ENCODE results near the gene TRAF2. TPM values are rescaled to one million over a fixed set of nuclear protein-coding genes. Genes with fewer than 3 reads are reported as not detected.

TRAF2 gene
- total RNA-seq, 4 donors from 2014 or later, result 5.0 to 10.8 (median 10.6) TPM

GRCh38 chr9:136935651-136936050 lies 49.3 kb downstream of the TRAF2 start:
- H3K9me3 ChIP-seq, result no peaks in the 10 kb centered on the region
- H3K27ac ChIP-seq, result no peak overlapping the region
- 79 to 94% methylated on average over 3 of the region's 3 CpGs for WGBS, 2 donors
- peaks cover 0 to 29% (median 6%) of the 10 kb centered on the region in 3 donors for H3K36me3 ChIP-seq
- no peak for DNase-seq (ENCODE audit: low spot score in 2 of 2)
- H3K4me1 ChIP-seq, result peaks cover 0 to 4% (median 0%) of the 10 kb centered on the region in 4 donors
- no peak overlapping the region for H3K4me3 ChIP-seq
- H3K27me3 ChIP-seq, result no peaks in the 10 kb centered on the region
- TF ChIP-seq EP300 (IDR thresholded peaks at IDR 0.05) (no peak), POLR2A (IDR thresholded peaks at IDR 0.05) (no peak), CTCF (IDR thresholded peaks at IDR 0.05) (no peak)

- Histone ChIP-seq H3K9me3 (no peaks in the 10 kb centered on the region), H3K4me3 (no peak overlapping the region), H3K27ac (no peak overlapping the region), H3K4me1 (peaks cover 0 to 7% (median 0%) of the 10 kb centered on the region in 4 donors), H3K36me3 (peaks cover 2 to 39% (median 16%) of the 10 kb centered on the region in 3 donors), H3K27me3 (no peaks in the 10 kb centered on the region)
- 77 to 86% methylated on average over 8 of the region's 8 CpGs for WGBS, 2 donors
- TF ChIP-seq POLR2A (IDR thresholded peaks at IDR 0.05) (no peak), CTCF (IDR thresholded peaks at IDR 0.05) (no peak), EP300 (IDR thresholded peaks at IDR 0.05) (no peak)
- no peak for DNase-seq (ENCODE audit: low spot score in 2 of 2)
Observed at GRCh38 chr9:136936645-136937170, 50.4 kb downstream of the TRAF2 start.

GRCh38 chr9:136937186-136938001 lies 51.1 kb downstream of the TRAF2 start:
- Histone ChIP-seq H3K9me3 (no peaks in the 10 kb centered on the region), H3K27me3 (no peaks in the 10 kb centered on the region), H3K36me3 (peaks cover 4 to 46% (median 23%) of the 10 kb centered on the region in 3 donors), H3K4me3 (no peak overlapping the region), H3K4me1 (peaks cover 0 to 14% (median 0%) of the 10 kb centered on the region in 4 donors), H3K27ac (no peak overlapping the region)
- TF ChIP-seq EP300 (IDR thresholded peaks at IDR 0.05) (no peak), CTCF (IDR thresholded peaks at IDR 0.05) (no peak), POLR2A (IDR thresholded peaks at IDR 0.05) (no peak)
- no peak for DNase-seq (ENCODE audit: low spot score in 2 of 2)
- WGBS, 2 donors, result 88 to 91% methylated on average over 12 to 15 of the region's 15 CpGs

- no peak for TF ChIP-seq POLR2A (IDR thresholded peaks at IDR 0.05)
- no peak for TF ChIP-seq EP300 (IDR thresholded peaks at IDR 0.05)
- no peak for TF ChIP-seq CTCF (IDR thresholded peaks at IDR 0.05)
- Histone ChIP-seq H3K36me3 (peaks cover 4 to 56% (median 29%) of the 10 kb centered on the region in 3 donors), H3K27me3 (no peaks in the 10 kb centered on the region), H3K4me1 (peaks cover 0 to 28% (median 13%) of the 10 kb centered on the region in 4 donors), H3K4me3 (no peak overlapping the region), H3K27ac (peak overlapping the region in 1 of 4 donors; percentile 30), H3K9me3 (no peaks in the 10 kb centered on the region)
- DNase-seq (ENCODE audit: low spot score in 2 of 2), result no peak
- WGBS, 2 donors, result 92 to 94% methylated on average over 20 to 25 of the region's 28 CpGs
Observed at GRCh38 chr9:136939431-136939995, 53.2 kb downstream of the TRAF2 start.

Data from tibial nerve (tissue), 4 donors.